ENCODE data around the gene TRAIP. TPM values are rescaled to one million over a fixed set of nuclear protein-coding genes. Genes with fewer than 3 reads are reported as not detected.

Gene TRAIP
- total and polyA plus RNA-seq, 2 experiments from 2014 or later, result 4.5 to 5.2 TPM

GRCh38 chr3:49867400-49867799 is 11.0 kb upstream of the TRAIP start:
- no peaks in the 10 kb centered on the region for H3K79me2 ChIP-seq (ENCODE audit: insufficient read depth)
- in situ Hi-C loops (cut with MboI), result no loop called here
- TF ChIP-seq EZH2phosphoT487 (IDR thresholded peaks at IDR 0.05; ENCODE audit: insufficient read depth, low read depth) (no peak), EZH2 (IDR thresholded peaks at IDR 0.05; ENCODE audit: insufficient read depth, poor library complexity, severe bottlenecking) (no peak)
- H3K36me3 ChIP-seq (ENCODE audit: low read depth), result no peaks in the 10 kb centered on the region
- no peaks in the 10 kb centered on the region for H3F3A ChIP-seq (ENCODE audit: insufficient read depth)
- no peak overlapping the region for H3K4me2 ChIP-seq (ENCODE audit: unreplicated experiment)
- H3K27ac ChIP-seq, result no peak overlapping the region
- no peak overlapping the region for H2AFZ ChIP-seq
- no peak overlapping the region for H3K9ac ChIP-seq
- no peak overlapping the region for H3K4me3 ChIP-seq
- H3K9me2 ChIP-seq (ENCODE audit: insufficient read depth), result no peaks in the 10 kb centered on the region
- WGBS, 2 experiments (ENCODE audit: low coverage in 1 of 2, low lambda C conversion rate in 2 of 2, missing lambda C conversion rate in 2 of 2), result 63 to 95% methylated on average over 1 of the region's 1 CpG
- H3K4me1 ChIP-seq (ENCODE audit: insufficient read depth), result no peaks in the 10 kb centered on the region
- DNase-seq, result no peak
- H4K20me1 ChIP-seq (ENCODE audit: insufficient read depth), result no peaks in the 10 kb centered on the region
- no peaks in the 10 kb centered on the region for H3K9me3 ChIP-seq (ENCODE audit: low read depth)
- H3K27me3 ChIP-seq (replicated peaks; ENCODE audit: insufficient read depth), result peaks cover 54% of the 10 kb centered on the region

GRCh38 chr3:49865198-49865784 is 8.9 kb upstream of the TRAIP start:
- Histone ChIP-seq H2AFZ (no peak overlapping the region), H3K9ac (no peak overlapping the region), H3K4me1 (ENCODE audit: insufficient read depth) (no peaks in the 10 kb centered on the region), H3K36me3 (ENCODE audit: low read depth) (no peaks in the 10 kb centered on the region), H3K9me2 (ENCODE audit: insufficient read depth) (no peaks in the 10 kb centered on the region), H3K79me2 (ENCODE audit: insufficient read depth) (no peaks in the 10 kb centered on the region), H3K4me3 (no peak overlapping the region), H3K27ac (no peak overlapping the region), H3F3A (ENCODE audit: insufficient read depth) (no peaks in the 10 kb centered on the region), H3K27me3 (replicated peaks; ENCODE audit: insufficient read depth) (peaks cover 46% of the 10 kb centered on the region), H4K20me1 (ENCODE audit: insufficient read depth) (no peaks in the 10 kb centered on the region), H3K4me2 (ENCODE audit: unreplicated experiment) (no peak overlapping the region), H3K9me3 (ENCODE audit: low read depth) (no peaks in the 10 kb centered on the region)
- WGBS, 2 experiments (ENCODE audit: low coverage in 1 of 2, low lambda C conversion rate in 2 of 2, missing lambda C conversion rate in 2 of 2), result 22 to 25% methylated on average over 7 of the region's 7 CpGs
- in situ Hi-C loops (cut with MboI), result no loop called here
- TF ChIP-seq EZH2phosphoT487 (IDR thresholded peaks at IDR 0.05; ENCODE audit: insufficient read depth, low read depth) (no peak), EZH2 (IDR thresholded peaks at IDR 0.05; ENCODE audit: insufficient read depth, poor library complexity, severe bottlenecking) (no peak)
- no peak for DNase-seq

DNA sequence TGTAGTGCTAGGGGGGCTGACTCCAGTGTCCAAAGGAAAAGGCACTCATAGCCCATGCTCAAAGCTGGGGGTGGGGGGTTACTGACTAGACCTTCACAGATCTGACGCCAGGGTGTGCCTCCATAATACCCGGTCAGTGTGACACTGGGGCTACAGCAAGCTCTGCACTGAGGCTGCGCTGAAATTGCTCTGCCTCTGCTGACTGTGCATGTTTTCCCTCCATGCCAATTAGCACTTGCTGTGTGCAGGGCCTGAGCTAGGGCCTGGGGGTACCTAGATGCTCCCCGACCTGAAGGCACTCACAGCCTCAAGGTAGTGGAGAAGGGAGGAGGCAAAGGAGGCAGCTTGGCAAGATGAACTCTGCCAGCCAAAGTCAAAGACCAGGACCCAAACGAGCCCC is 8.1 kb upstream of the TRAIP start:
- in situ Hi-C loops (cut with MboI), result no loop called here
- Histone ChIP-seq H3K27ac (no peak overlapping the region), H3K27me3 (replicated peaks; ENCODE audit: insufficient read depth) (peaks cover 38% of the 10 kb centered on the region), H3K9me2 (ENCODE audit: insufficient read depth) (no peaks in the 10 kb centered on the region), H3K9me3 (ENCODE audit: low read depth) (no peaks in the 10 kb centered on the region), H3F3A (ENCODE audit: insufficient read depth) (no peaks in the 10 kb centered on the region), H4K20me1 (ENCODE audit: insufficient read depth) (no peaks in the 10 kb centered on the region), H3K4me3 (no peak overlapping the region), H3K4me2 (ENCODE audit: unreplicated experiment) (no peak overlapping the region), H3K9ac (no peak overlapping the region), H3K36me3 (ENCODE audit: low read depth) (no peaks in the 10 kb centered on the region), H2AFZ (no peak overlapping the region), H3K4me1 (ENCODE audit: insufficient read depth) (no peaks in the 10 kb centered on the region), H3K79me2 (ENCODE audit: insufficient read depth) (no peaks in the 10 kb centered on the region)
- no peak for TF ChIP-seq EZH2phosphoT487 (IDR thresholded peaks at IDR 0.05; ENCODE audit: insufficient read depth, low read depth)
- no peak for TF ChIP-seq EZH2 (IDR thresholded peaks at IDR 0.05; ENCODE audit: insufficient read depth, poor library complexity, severe bottlenecking)
- 28 to 41% methylated on average over 5 of the region's 5 CpGs for WGBS, 2 experiments (ENCODE audit: low coverage in 1 of 2, low lambda C conversion rate in 2 of 2, missing lambda C conversion rate in 2 of 2)
- no peak for DNase-seq

GRCh38 chr3:49859576-49860305 is 3.4 kb upstream of the TRAIP start:
- Histone ChIP-seq H4K20me1 (ENCODE audit: insufficient read depth) (no peaks in the 10 kb centered on the region), H3K9me2 (ENCODE audit: insufficient read depth) (no peaks in the 10 kb centered on the region), H3K36me3 (ENCODE audit: low read depth) (no peaks in the 10 kb centered on the region), H3K4me3 (no peak overlapping the region), H3K4me2 (ENCODE audit: unreplicated experiment) (no peak overlapping the region), H3K27me3 (replicated peaks; ENCODE audit: insufficient read depth) (peaks cover 23% of the 10 kb centered on the region), H3K9me3 (ENCODE audit: low read depth) (no peaks in the 10 kb centered on the region), H3K79me2 (ENCODE audit: insufficient read depth) (peaks cover 13% of the 10 kb centered on the region), H3K27ac (no peak overlapping the region), H3K9ac (no peak overlapping the region), H3K4me1 (ENCODE audit: insufficient read depth) (no peaks in the 10 kb centered on the region), H3F3A (ENCODE audit: insufficient read depth) (no peaks in the 10 kb centered on the region), H2AFZ (no peak overlapping the region)
- in situ Hi-C loops (cut with MboI), result no loop called here
- 42 to 47% methylated on average over 12 of the region's 12 CpGs for WGBS, 2 experiments (ENCODE audit: low coverage in 1 of 2, low lambda C conversion rate in 2 of 2, missing lambda C conversion rate in 2 of 2)
- TF ChIP-seq EZH2phosphoT487 (IDR thresholded peaks at IDR 0.05; ENCODE audit: insufficient read depth, low read depth) (no peak), EZH2 (IDR thresholded peaks at IDR 0.05; ENCODE audit: insufficient read depth, poor library complexity, severe bottlenecking) (no peak)
- no peak for DNase-seq
